Hepatocyte (in vitro differentiated cells): ENCODE measurements around the gene FLII. TPM values are rescaled to one million over a fixed set of nuclear protein-coding genes. Genes with fewer than 3 reads are reported as not detected.

Experiments used
- DNase-seq: peaks from one replicate; pipeline ENCODE4 v3.0.0-alpha.2; 2016; ENCODE audit warnings: low spot score
- H2AFZ ChIP-seq: fragments of 200-600 bp; sonication (generic); 2 replicates; pipeline ENCODE4 v1.6.0; 2016; ENCODE audit warnings: antibody characterized with exemption, mild to moderate bottlenecking
- H3K27ac ChIP-seq: fragments of 200-600 bp; sonication (generic); 2 replicates; pipeline ENCODE4 v1.5.1; 2016; ENCODE audit warnings: mild to moderate bottlenecking
- H3K27me3 ChIP-seq: fragments of 200-600 bp; sonication (generic); 2 replicates; pipeline ENCODE4 v1.6.1; 2016
- H3K36me3 ChIP-seq: fragments of 200-600 bp; sonication (generic); replicated peaks from 2 replicates; pipeline ENCODE4 v1.5.1; 2016; ENCODE audit warnings: low read depth; ENCODE audit not compliant: insufficient read depth
- H3K4me1 ChIP-seq: fragments of 200-600 bp; sonication (generic); 2 replicates; pipeline ENCODE4 v1.5.1; 2016; ENCODE audit warnings: mild to moderate bottlenecking, moderate library complexity; ENCODE audit not compliant: insufficient read depth
- H3K4me2 ChIP-seq: fragments of 200-600 bp; sonication (generic); 2 replicates; pipeline ENCODE4 v1.6.0; 2016
- H3K4me3 ChIP-seq: fragments of 200-600 bp; sonication (generic); 2 replicates; pipeline ENCODE4 v1.5.1; 2016; ENCODE audit warnings: mild to moderate bottlenecking
- H3K79me2 ChIP-seq: fragments of 200-600 bp; sonication (generic); 2 replicates; pipeline ENCODE4 v1.6.0; 2017; ENCODE audit warnings: mild to moderate bottlenecking
- H3K9me2 ChIP-seq: fragments of 200-600 bp; sonication (generic); replicated peaks from 2 replicates; pipeline ENCODE4 v1.6.0; 2017; ENCODE audit warnings: mild to moderate bottlenecking; ENCODE audit not compliant: insufficient read depth
- H3K9me3 ChIP-seq: fragments of 200-600 bp; sonication (generic); 2 replicates; pipeline ENCODE4 v1.5.1; 2016; ENCODE audit warnings: low read depth, mild to moderate bottlenecking
- H4K20me1 ChIP-seq: fragments of 200-600 bp; sonication (generic); 2 replicates; pipeline ENCODE4 v1.6.0; 2016; ENCODE audit warnings: mild to moderate bottlenecking; ENCODE audit not compliant: insufficient read depth, poor library complexity, severe bottlenecking
- CTCF ChIP-seq: fragments of 200-600 bp; sonication (generic); IDR thresholded peaks from 2 replicates; pipeline ENCODE4 v1.5.1; 2016; ENCODE audit warnings: antibody characterized with exemption, mild to moderate bottlenecking; ENCODE audit not compliant: poor library complexity
- EZH2 ChIP-seq: fragments of 200-600 bp; sonication (generic); IDR thresholded peaks from 2 replicates; pipeline ENCODE4 v1.6.1; 2016; ENCODE audit warnings: antibody characterized with exemption, mild to moderate bottlenecking, borderline replicate concordance
- EZH2phosphoT487 ChIP-seq: fragments of 200-600 bp; sonication (generic); IDR thresholded peaks from one replicate; pipeline ENCODE4 v1.6.1; 2018; ENCODE audit warnings: antibody characterized with exemption, mild to moderate bottlenecking, low read depth, moderate library complexity; ENCODE audit not compliant: unreplicated experiment, severe bottlenecking
- WGBS: methylation state at CpG from one replicate; pipeline ENCODE4 v1.1.6; 2016; ENCODE audit warnings: low lambda C conversion rate; ENCODE audit errors: missing lambda C conversion rate; 5-methylcytosine and 5-hydroxymethylcytosine counted together
- polyA plus RNA-seq: library from polyadenylated mRNA; unstranded; fragments of >200 nt; fragmentation: Nextera tagmentation; extraction: Ambion mirVana; gene quantifications from 2 replicates; pipeline ENCODE4 v1.2.1, GENCODE V29; 2016
- total RNA-seq: library from RNA; depleted of rRNA; stranded (reverse); fragments of >200 nt; gene quantifications from 2 replicates; pipeline ENCODE4 v1.2.3, GENCODE V29; 2014

FLII gene
- total and polyA plus RNA-seq, 2 experiments from 2014 or later, result 142 to 188 TPM

DNA sequence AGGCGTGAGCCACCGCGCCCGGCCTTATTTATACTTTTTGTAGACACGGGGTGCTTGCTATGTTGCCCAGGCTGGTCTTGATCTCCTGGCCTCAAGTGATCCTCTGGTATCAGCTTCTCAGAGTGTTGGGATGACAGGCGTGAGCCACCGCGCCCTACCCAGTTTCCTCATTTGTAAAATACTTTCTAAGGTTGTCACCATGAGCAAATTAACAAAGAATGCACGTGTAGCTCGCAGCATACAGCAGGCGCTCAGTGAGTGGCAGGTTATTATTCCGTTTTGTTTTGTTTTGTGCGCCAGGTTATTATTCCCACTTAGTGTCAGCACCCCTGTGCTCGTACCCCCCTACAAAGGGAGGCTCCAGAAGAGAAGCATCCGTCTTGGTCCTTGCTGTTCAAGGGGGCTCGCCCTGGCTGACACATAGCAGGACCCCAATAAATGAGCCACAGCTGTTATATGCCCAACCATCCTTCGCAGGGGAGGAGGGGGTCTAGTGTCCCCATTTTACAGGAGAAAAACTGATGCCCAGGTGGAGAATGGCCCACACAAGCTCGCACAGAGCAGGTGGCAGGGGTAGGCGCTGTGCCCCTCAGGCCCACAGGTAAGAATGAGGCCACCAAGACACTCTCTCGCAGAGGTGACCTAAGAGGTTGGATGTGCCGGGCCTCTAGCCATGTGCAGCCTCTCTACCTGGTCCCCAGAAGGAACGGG, 1.2 kb upstream of the FLII start:
- Histone ChIP-seq H4K20me1 (peaks cover 20% of the 10 kb centered on the region), H3K9me3 (no peaks in the 10 kb centered on the region), H3K9me2 (no peaks in the 10 kb centered on the region), H2AFZ (no peak overlapping the region), H3K4me3 (no peak overlapping the region), H3K79me2 (peaks cover 56% of the 10 kb centered on the region), H3K4me2 (peak overlapping the region; percentile 73), H3K36me3 (no peaks in the 10 kb centered on the region), H3K4me1 (peaks cover 29% of the 10 kb centered on the region), H3K27ac (peak overlapping the region; percentile 40), H3K27me3 (no peaks in the 10 kb centered on the region)
- no peak for DNase-seq
- WGBS, result 75% methylated on average over 19 of the region's 22 CpGs
- TF ChIP-seq EZH2, result no peak

- Histone ChIP-seq H3K79me2 (peaks cover 52% of the 10 kb centered on the region), H2AFZ (peak overlapping the region; percentile 94), H3K9me3 (no peaks in the 10 kb centered on the region), H3K27ac (peak overlapping the region; percentile 100), H3K9me2 (no peaks in the 10 kb centered on the region), H3K36me3 (no peaks in the 10 kb centered on the region), H3K27me3 (no peaks in the 10 kb centered on the region), H3K4me3 (peak overlapping the region; percentile 99), H3K4me1 (peaks cover 29% of the 10 kb centered on the region), H3K4me2 (peak overlapping the region; percentile 93), H4K20me1 (peaks cover 20% of the 10 kb centered on the region)
- TF ChIP-seq EZH2phosphoT487, result no peak
- no peak for TF ChIP-seq CTCF
- no peak for TF ChIP-seq EZH2
- DNase-seq, result peak; percentile 79
- 2% methylated on average over 14 of the region's 16 CpGs for WGBS
Observed at GRCh38 chr17:18257982-18258355, 569 bp downstream of the FLII start.

- H3K27me3 ChIP-seq, result no peaks in the 10 kb centered on the region
- H3K4me1 ChIP-seq, result peaks cover 27% of the 10 kb centered on the region
- H3K27ac ChIP-seq, result peak overlapping the region; percentile 100
- peaks cover 46% of the 10 kb centered on the region for H3K79me2 ChIP-seq
- H3K36me3 ChIP-seq, result no peaks in the 10 kb centered on the region
- no peaks in the 10 kb centered on the region for H3K9me2 ChIP-seq
- peak overlapping the region; percentile 99 for H3K4me3 ChIP-seq
- DNase-seq, result peak; percentile 71
- H3K4me2 ChIP-seq, result peak overlapping the region; percentile 93
- TF ChIP-seq EZH2phosphoT487 (no peak), CTCF (no peak), EZH2 (no peak)
- peaks cover 20% of the 10 kb centered on the region for H4K20me1 ChIP-seq
- 33% methylated on average over 16 of the region's 18 CpGs for WGBS
- no peaks in the 10 kb centered on the region for H3K9me3 ChIP-seq
- peak overlapping the region; percentile 94 for H2AFZ ChIP-seq
Observed at GRCh38 chr17:18257268-18257981, 1.1 kb downstream of the FLII start.

DNA sequence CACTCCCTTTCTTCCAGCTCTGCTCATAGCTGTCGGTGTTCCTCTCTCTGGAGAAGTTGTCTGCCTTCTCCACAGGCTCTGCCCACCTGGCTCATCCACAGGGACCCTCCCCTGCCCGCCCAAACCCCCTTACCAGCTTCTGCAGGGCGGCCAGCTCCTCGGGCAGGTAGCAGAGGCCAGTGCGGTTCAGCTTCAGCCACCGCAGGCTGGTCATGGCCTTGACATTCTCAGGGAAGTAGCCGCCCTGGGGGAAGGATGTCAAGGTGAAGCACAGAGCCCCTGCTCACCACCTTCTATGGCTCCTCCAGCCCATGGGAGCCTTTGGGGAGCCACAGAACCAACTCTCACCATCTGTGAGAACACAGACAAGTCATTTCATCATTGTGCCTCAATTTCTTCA, 1.8 kb downstream of the FLII start:
- no peak overlapping the region for H3K4me3 ChIP-seq
- peak overlapping the region; percentile 100 for H3K27ac ChIP-seq
- 92% methylated on average over 7 of the region's 7 CpGs for WGBS

More for the DNA sequence above, 1.8 kb downstream of the FLII start:
- Histone ChIP-seq H3K27me3 (no peaks in the 10 kb centered on the region), H4K20me1 (peaks cover 20% of the 10 kb centered on the region), H3K79me2 (peaks cover 40% of the 10 kb centered on the region), H3K9me2 (no peaks in the 10 kb centered on the region), H3K4me1 (peaks cover 21% of the 10 kb centered on the region), H3K9me3 (no peaks in the 10 kb centered on the region), H3K4me2 (peak overlapping the region; percentile 93), H3K36me3 (no peaks in the 10 kb centered on the region), H2AFZ (no peak overlapping the region)
- DNase-seq, result no peak
- no peak for TF ChIP-seq EZH2
- TF ChIP-seq CTCF, result no peak
- no peak for TF ChIP-seq EZH2phosphoT487
